GM12872 (cell line): ENCODE data around the gene CBY1.

Source experiments
- CTCF ChIP-seq: IDR thresholded peaks from 3 replicates; pipeline ENCODE4 v1.5.1; 2011; ENCODE audit warnings: low read depth, mild to moderate bottlenecking, low read length, moderate library complexity; ENCODE audit not compliant: insufficient read depth

The CBY1 gene

DNA sequence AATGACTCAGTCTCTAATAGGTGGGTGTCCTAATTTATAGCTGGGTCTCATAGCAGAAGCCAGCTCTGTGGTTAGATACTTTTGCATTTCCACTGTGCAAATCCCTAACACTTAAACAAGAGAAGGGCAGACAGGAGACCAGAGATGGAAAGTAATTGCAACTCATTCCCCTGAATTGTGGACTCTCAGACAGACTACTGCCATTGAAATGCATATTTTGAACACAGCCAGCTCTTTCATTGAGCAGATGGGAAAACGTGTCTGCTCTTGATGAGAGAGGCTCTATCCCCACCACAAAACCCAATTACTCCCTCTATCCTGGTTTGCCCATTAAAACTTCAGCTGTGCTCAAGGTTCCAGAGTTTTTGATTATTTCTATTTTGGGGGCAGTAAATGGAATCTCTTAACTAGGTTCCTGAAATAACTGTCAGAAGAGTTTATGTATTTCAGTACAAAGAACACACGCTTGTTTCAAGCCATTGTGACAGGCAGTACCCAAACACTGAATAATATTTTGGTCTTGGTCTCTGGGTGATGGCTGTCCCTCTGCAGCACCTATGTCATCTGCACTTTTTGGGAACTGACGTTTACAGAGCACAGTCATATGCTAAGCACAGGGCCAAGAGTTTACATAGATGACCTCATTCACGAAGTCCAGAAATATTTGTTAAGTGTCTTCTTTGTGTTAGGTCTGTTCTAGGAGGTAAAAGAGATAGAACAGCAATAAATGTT, 41.9 kb upstream of the CBY1 start:
- TF ChIP-seq CTCF, result no peak

- TF ChIP-seq CTCF, result no peak
These were observed 38.2 kb upstream of the CBY1 start for GRCh38 chr22:38618258-38618657.

DNA sequence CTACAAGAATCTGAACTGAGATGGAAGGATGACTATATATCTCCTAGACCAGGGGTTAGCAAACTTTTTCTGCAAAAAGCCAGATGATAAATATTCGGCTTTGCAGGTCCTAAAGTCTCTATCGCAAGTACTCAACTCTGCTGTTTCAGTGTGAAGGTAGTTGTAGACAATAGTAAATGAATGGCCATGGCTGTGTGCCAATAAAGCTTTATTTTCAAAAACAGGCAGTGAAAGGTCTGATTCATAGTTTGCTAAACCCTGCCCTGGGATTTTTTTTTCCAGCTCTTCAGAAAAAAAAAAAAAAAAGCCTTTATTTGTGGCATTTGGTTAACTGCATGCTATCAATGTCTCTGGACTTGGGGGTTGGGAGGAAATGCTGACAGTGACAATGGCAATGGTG, 37.8 kb upstream of the CBY1 start:
- no peak for TF ChIP-seq CTCF

GRCh38 chr22:38623351-38623750, 33.1 kb upstream of the CBY1 start:
- no peak for TF ChIP-seq CTCF

DNA sequence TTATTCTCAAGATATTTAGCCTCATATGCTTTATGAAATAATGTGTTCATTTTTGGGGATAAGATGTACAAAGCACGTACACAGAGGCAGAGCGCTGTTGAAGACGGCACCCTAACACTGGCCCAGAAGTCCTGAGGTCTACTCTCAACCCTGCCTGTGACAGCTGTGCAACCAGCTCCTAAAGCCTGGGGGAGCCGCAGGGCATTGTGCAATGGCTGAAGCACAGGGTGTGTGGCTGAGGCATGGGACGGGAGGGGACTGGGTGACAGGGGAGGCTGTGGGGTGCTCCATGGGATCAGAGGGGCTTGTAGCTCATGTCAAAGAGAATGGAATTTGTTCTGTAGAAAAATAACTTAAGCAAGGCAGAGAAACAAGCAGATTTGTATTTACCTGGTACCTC, 28.0 kb upstream of the CBY1 start:
- no peak for TF ChIP-seq CTCF

DNA sequence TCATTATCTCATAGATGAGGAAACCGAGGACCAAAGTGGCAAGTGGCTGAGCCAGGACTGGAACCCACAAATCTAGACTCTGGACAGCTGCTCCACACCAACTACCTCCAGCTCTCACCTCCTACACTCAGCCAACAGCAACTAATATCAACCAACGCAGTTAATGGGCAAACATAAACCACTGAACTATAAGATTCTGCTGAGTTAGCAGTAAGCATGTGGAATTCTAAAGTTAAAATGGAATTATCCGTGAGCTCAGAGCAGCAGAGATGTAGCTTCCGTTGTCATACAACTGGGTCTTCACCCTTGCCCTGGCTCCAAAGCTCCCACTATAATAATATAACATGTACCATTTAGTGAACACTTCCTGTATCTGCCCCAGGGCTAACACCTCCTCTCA, 27.3 kb upstream of the CBY1 start:
- TF ChIP-seq CTCF, result no peak

DNA sequence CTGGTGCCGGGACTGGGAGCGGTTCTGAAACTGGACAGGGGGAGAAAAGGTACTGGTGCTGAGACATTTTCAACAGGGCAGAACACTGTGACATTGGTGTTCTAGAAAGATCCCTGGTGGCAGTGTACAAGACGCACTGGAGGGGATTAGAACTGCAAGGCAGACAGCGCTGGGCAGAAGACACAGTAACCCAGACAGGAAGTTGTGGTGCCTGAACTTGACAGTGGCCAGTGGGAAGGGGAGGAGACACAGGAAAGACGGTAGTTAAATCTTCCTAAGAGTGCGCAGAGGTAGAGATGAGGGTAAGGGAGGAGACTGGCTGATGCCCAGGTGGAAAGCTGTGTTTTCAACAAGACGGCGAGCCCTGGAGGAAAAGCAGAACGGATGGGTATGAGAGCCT, 24.7 kb upstream of the CBY1 start:
- no peak for TF ChIP-seq CTCF
